H1 (cell line): ENCODE measurements around the gene ASIC1. TPM values are rescaled to one million over a fixed set of nuclear protein-coding genes. Genes with fewer than 3 reads are reported as not detected.

Experiments
- BACH1 ChIP-seq: IDR thresholded peaks from 2 replicates; pipeline ENCODE4 v1.6.1; 2012; ENCODE audit warnings: low read length, improper control_type of control experiment
- CBX5 ChIP-seq: fragments of 300-800, 300-1000 bp; sonication (generic); IDR thresholded peaks from 2 replicates; pipeline ENCODE4 v1.7.1; 2016; ENCODE audit warnings: antibody characterized with exemption, low read length, low read depth
- CREB1 ChIP-seq: IDR thresholded peaks from 2 replicates; pipeline ENCODE4 v1.6.1; 2012; ENCODE audit warnings: inconsistent platforms
- CTBP2 ChIP-seq: IDR thresholded peaks from 2 replicates; pipeline ENCODE4 v1.7.0; 2011; ENCODE audit warnings: borderline replicate concordance, mild to moderate bottlenecking, moderate library complexity, mixed read lengths, low read length; ENCODE audit not compliant: insufficient read depth, insufficient read length
- GABPA ChIP-seq: IDR thresholded peaks from 2 replicates; pipeline ENCODE4 v1.6.1; 2011; ENCODE audit warnings: mild to moderate bottlenecking, low read length, moderate library complexity, borderline replicate concordance; ENCODE audit not compliant: insufficient read depth
- HDAC2 ChIP-seq, 2 experiments: fragments of 300-600 bp in 1 of 2; sonication (generic) in 1 of 2; IDR thresholded peaks; 2 replicates each; pipeline ENCODE4 v1.6.1; 2011 to 2012; ENCODE audit warnings: low read depth in 2 of 2, low read length in 2 of 2, mild to moderate bottlenecking in 2 of 2, moderate library complexity in 2 of 2, borderline replicate concordance in 1 of 2, inconsistent platforms in 1 of 2
- JUND ChIP-seq: IDR thresholded peaks from 2 replicates; pipeline ENCODE4 v1.6.1; 2011; ENCODE audit warnings: mild to moderate bottlenecking, improper control_type of control experiment, low read length
- KDM1A ChIP-seq: fragments of 200-600, 300-600 bp; sonication (generic); IDR thresholded peaks from 2 replicates; pipeline ENCODE4 v1.7.1; 2016; ENCODE audit warnings: mild to moderate bottlenecking, low read length, borderline replicate concordance
- KDM4A ChIP-seq: IDR thresholded peaks from one replicate; pipeline ENCODE4 v1.7.1; 2012; ENCODE audit warnings: low read depth, mild to moderate bottlenecking, moderate library complexity, low read length, inconsistent platforms; ENCODE audit not compliant: severe bottlenecking
- PHF8 ChIP-seq: fragments of 200-600 bp; sonication (generic); conservative IDR thresholded peaks from 2 replicates; pipeline ENCODE4 v1.7.1; 2012; ENCODE audit warnings: low read depth, mild to moderate bottlenecking, inconsistent platforms, low read length, moderate library complexity
- RFX5 ChIP-seq: IDR thresholded peaks from 2 replicates; pipeline ENCODE4 v1.6.1; 2011; ENCODE audit warnings: low read depth, low read length, improper control_type of control experiment, borderline replicate concordance
- SIN3A ChIP-seq, 2 experiments: IDR thresholded peaks in 1 of 2; conservative IDR thresholded peaks in 1 of 2; 2 replicates each; pipeline ENCODE4 v1.6.1; 2011 to 2012; ENCODE audit warnings: low read length in 2 of 2, improper control_type of control experiment in 1 of 2, low read depth in 1 of 2, mild to moderate bottlenecking in 1 of 2
- SIRT6 ChIP-seq: IDR thresholded peaks from one replicate; pipeline ENCODE4 v1.7.1; 2012; ENCODE audit warnings: low read length, inconsistent platforms
- SIX5 ChIP-seq: IDR thresholded peaks from 2 replicates; pipeline ENCODE4 v1.6.1; 2011; ENCODE audit warnings: mild to moderate bottlenecking, low read depth, low read length
- SRF ChIP-seq: IDR thresholded peaks from 2 replicates; pipeline ENCODE4 v1.6.1; 2011; ENCODE audit warnings: mild to moderate bottlenecking, low read depth, low read length, moderate library complexity
- TCF12 ChIP-seq: IDR thresholded peaks from 2 replicates; pipeline ENCODE4 v1.6.1; 2011; ENCODE audit warnings: low read depth, mild to moderate bottlenecking, low read length
- polyA plus RNA-seq, 7 experiments: library from polyadenylated mRNA; depleted of rRNA in 3 of 7; stranded (reverse) in 5 of 7; unstranded in 2 of 7; fragments of >200 nt in 5 of 7; fragments of 200-250 nt in 2 of 7; gene quantifications; 1 replicate in 5 of 7; 2 replicates in 1 of 7; 4 replicates in 1 of 7; pipeline versions ENCODE4 v1.2.1 to v1.2.3, GENCODE V29; 2011 to 2013; ENCODE audit warnings: missing spikeins in 2 of 7, mixed read lengths in 2 of 7
- total RNA-seq: library from RNA; stranded (reverse); fragmentation: NEBNext Ultra II Directional; extraction: Animal tissue kit (Norgen Biotek cat#: 25700); gene quantifications from 2 replicates; pipeline ENCODE4 v1.2.1, GENCODE V29; 2021
- TF ChIP-seq, protein P1 (sequence below): IDR thresholded peaks from 2 replicates; pipeline ENCODE4 v1.6.1; 2012; ENCODE audit warnings: inconsistent platforms
- TF ChIP-seq, protein P2 (sequence below): IDR thresholded peaks from 2 replicates; pipeline ENCODE4 v1.6.1; 2012; ENCODE audit warnings: inconsistent platforms
- TF ChIP-seq, protein P3 (sequence below): IDR thresholded peaks from 2 replicates; pipeline ENCODE4 v1.6.1; 2011; ENCODE audit warnings: low read depth, mild to moderate bottlenecking, low read length; ENCODE audit not compliant: insufficient read depth

Gene ASIC1
- total and polyA plus RNA-seq, 2 of the 8 experiments (the other 6 are each of a cell fraction or from before 2014, with no cell fraction given) = 2.4 to 4.4 TPM

DNA sequence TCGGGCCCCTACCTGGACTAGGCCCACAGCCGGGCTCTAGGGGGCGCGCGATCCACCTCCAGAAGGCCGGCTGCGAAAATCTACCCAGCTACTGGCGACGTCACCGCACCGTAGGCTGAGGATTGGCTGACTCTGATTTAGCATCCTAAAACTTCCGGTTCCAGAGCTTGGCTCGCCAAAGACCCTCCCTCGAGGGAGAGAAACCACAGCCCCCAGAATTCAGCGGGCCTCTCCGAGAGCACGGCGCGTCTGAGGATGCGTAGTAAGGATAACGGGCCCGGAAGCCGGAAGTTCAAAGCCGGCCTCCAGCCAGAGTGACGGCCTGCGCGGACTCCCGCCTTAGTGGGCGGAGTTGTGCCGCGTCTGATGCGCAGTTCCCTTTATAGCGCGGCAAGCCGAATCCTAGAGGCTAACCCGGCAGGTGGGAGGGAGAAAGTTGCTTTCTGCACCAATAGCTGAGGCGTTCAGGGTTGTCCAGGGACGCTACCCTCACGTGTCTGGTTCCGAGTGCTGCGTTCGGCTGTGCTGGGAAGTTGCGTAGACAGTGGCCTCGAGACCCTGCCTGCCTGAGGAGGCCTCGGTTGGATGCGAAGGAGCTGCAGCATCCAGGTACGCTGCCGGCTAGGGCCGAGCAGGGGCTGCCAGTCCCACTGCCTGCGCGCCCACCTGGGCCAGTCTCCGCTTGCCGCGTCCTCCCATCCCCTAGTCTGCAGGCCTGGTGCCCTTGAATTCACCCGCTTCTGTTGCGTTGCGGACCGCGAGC is 54.5 kb downstream of the ASIC1 start, which contains the start of gene COX14 (continued):
- TF ChIP-seq RFX5 (peak; percentile 100), SRF (peak; percentile 45; the same call in 1 of the 2 replicates), GABPA (peak; percentile 74), KDM1A (no peak), KDM4A (peak; percentile 56), SIRT6 (no peak), PHF8 (peak; percentile 77), CTBP2 (no peak), HDAC2 (IDR thresholded peaks at IDR 0.05; ENCODE audit: borderline replicate concordance in 1 of 2, low read depth in 2 of 2, low read length in 2 of 2) (no peak; a peak in 1 of 4 replicates), SIX5 (peak; percentile 68), BACH1 (no peak), CBX5 (no peak), CREB1 (peak; percentile 97), TCF12 (no peak), JUND (peak; percentile 32; the same call in 1 of the 2 replicates), SIN3A (conservative IDR thresholded peaks at IDR 0.05 in 1 of 2, IDR thresholded peaks at IDR 0.05 in 1 of 2; ENCODE audit: low read depth in 1 of 2, low read length in 2 of 2) (no peak; a peak in 2 of 4 replicates)
- TF ChIP-seq, protein P1, sequence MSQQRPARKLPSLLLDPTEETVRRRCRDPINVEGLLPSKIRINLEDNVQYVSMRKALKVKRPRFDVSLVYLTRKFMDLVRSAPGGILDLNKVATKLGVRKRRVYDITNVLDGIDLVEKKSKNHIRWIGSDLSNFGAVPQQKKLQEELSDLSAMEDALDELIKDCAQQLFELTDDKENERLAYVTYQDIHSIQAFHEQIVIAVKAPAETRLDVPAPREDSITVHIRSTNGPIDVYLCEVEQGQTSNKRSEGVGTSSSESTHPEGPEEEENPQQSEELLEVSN = peak; percentile 78
- TF ChIP-seq, protein P2, sequence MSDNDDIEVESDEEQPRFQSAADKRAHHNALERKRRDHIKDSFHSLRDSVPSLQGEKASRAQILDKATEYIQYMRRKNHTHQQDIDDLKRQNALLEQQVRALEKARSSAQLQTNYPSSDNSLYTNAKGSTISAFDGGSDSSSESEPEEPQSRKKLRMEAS = peak; percentile 90
- TF ChIP-seq, protein P3, sequence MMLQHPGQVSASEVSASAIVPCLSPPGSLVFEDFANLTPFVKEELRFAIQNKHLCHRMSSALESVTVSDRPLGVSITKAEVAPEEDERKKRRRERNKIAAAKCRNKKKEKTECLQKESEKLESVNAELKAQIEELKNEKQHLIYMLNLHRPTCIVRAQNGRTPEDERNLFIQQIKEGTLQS = 0 out of 2 replicates have a peak, but pooled peaks have one; percentile 19
